Daoy (cell line): ENCODE data around the gene ATRAID. TPM values are rescaled to one million over a fixed set of nuclear protein-coding genes. Genes with fewer than 3 reads are reported as not detected.
A peak's percentile ranks its signal among the peaks of the same experiment; 100 is the strongest.
"Not testable (repeated sequence)": the region's sequence is repeated elsewhere in the genome, so short reads cannot be mapped to it uniquely, and the experiment has no call there.

ENCODE experiments used
- DNase-seq: peaks from one replicate; pipeline ENCODE4 v3.0.0-alpha.2; 2015; ENCODE audit warnings: low read depth
- total RNA-seq: library from RNA; depleted of rRNA; stranded (reverse); fragments of >200 nt; shearing (Covaris generic); gene quantifications from 2 replicates; pipeline ENCODE4 v1.2.3, GENCODE V29; 2014; rRNA removed

ATRAID gene
- total RNA-seq = 94.2 and 249 TPM in 2 replicates

GRCh38 chr2:27211943-27212625 lies at the start of gene ATRAID, which contains the start of gene SLC5A6:
ATRAID (plus strand) TSS chr2:27212041; CDS start chr2:27212369, 328 bp downstream.
SLC5A6 (minus strand) TSS chr2:27212268; CDS start chr2:27207650, 4,618 bp downstream.
- peak; percentile 95 for DNase-seq

GRCh38 chr2:27162151-27163121 lies 49.4 kb upstream of the ATRAID start:
- peak; percentile 76 for DNase-seq

GRCh38 chr2:27164960-27165763 lies 46.7 kb upstream of the ATRAID start:
- DNase-seq = no peak

- DNase-seq = no peak
These were observed 41.1 kb upstream of the ATRAID start for GRCh38 chr2:27170581-27171337.

- no peak for DNase-seq
These were observed 40.4 kb upstream of the ATRAID start for GRCh38 chr2:27171351-27171848.

- peak; percentile 48 for DNase-seq
These were observed 37.2 kb upstream of the ATRAID start for GRCh38 chr2:27174638-27175037.

- no peak for DNase-seq
These were observed 36.5 kb upstream of the ATRAID start for GRCh38 chr2:27175330-27175729.

GRCh38 chr2:27175781-27176180 lies 36.1 kb upstream of the ATRAID start:
- DNase-seq = not testable (repeated sequence)

- no peak for DNase-seq
These were observed 34.1 kb upstream of the ATRAID start for GRCh38 chr2:27177441-27178351.

GRCh38 chr2:27178469-27178868 lies 33.4 kb upstream of the ATRAID start:
- no peak for DNase-seq

- DNase-seq = no peak
These were observed 32.4 kb upstream of the ATRAID start for GRCh38 chr2:27179344-27180000.

- peak; percentile 52 for DNase-seq
These were observed 29.5 kb upstream of the ATRAID start for GRCh38 chr2:27182346-27182745.

- DNase-seq = no peak
These were observed 27.7 kb upstream of the ATRAID start for GRCh38 chr2:27184115-27184514.

GRCh38 chr2:27185331-27186026 lies 26.4 kb upstream of the ATRAID start:
- peak; percentile 15 for DNase-seq

- no peak for DNase-seq
These were observed 25.1 kb upstream of the ATRAID start for GRCh38 chr2:27186613-27187345.

- DNase-seq = no peak
These were observed 21.9 kb upstream of the ATRAID start for GRCh38 chr2:27189989-27190388.

- peak; percentile 53 for DNase-seq
These were observed 20.6 kb upstream of the ATRAID start for GRCh38 chr2:27191070-27191829.
